HFFc6 (cell line): ENCODE data around the gene HOXD9. TPM values are rescaled to one million over a fixed set of nuclear protein-coding genes. Genes with fewer than 3 reads are reported as not detected.
A peak's percentile ranks its signal among the peaks of the same experiment; 100 is the strongest.

Experiments
- DNase-seq: peaks from one replicate; pipeline ENCODE4 v3.0.0-alpha.2; 2018
- H3K27ac Mint-ChIP-seq: 2 replicates; pipeline ENCODE4 v1.8.0; 2020; ENCODE audit warnings: mild to moderate bottlenecking, mixed read lengths
- H3K27me3 Mint-ChIP-seq: 2 replicates; pipeline ENCODE4 v1.8.0; 2021; ENCODE audit warnings: mild to moderate bottlenecking, moderate library complexity, mixed read lengths; ENCODE audit not compliant: insufficient read depth
- H3K36me3 Mint-ChIP-seq: 2 replicates; pipeline ENCODE4 v1.8.0; 2021; ENCODE audit warnings: low read depth, mixed read lengths
- H3K4me1 Mint-ChIP-seq: 2 replicates; pipeline ENCODE4 v1.8.0; 2020; ENCODE audit warnings: low read depth, mixed read lengths
- H3K4me3 Mint-ChIP-seq: 2 replicates; pipeline ENCODE4 v1.8.0; 2020; ENCODE audit warnings: mild to moderate bottlenecking, moderate library complexity, mixed read lengths
- H3K9me3 Mint-ChIP-seq: 2 replicates; pipeline ENCODE4 v1.8.0; 2020; ENCODE audit warnings: mild to moderate bottlenecking, mixed read lengths
- CTCF ChIP-seq: fragments of 200-600 bp; sonication (generic); IDR thresholded peaks from 2 replicates; pipeline ENCODE4 v1.5.0; 2021; ENCODE audit warnings: antibody characterized with exemption, mild to moderate bottlenecking
- total RNA-seq, 6 experiments: library from RNA; stranded (reverse); fragmentation: NEBNext Ultra II Directional; extraction: Animal tissue kit (Norgen Biotek cat#: 25700); gene quantifications; 2 replicates in 1 of 6; 3 replicates in 5 of 6; pipeline ENCODE4 v1.2.3, GENCODE V29; 2021

HOXD9 gene
- total RNA-seq, 6 experiments from 2014 or later: 2.1 to 2.7 (median 2.4) TPM

- H3K27me3 Mint-ChIP-seq: peaks cover 19% of the 10 kb centered on the region
- H3K36me3 Mint-ChIP-seq: peaks cover 11% of the 10 kb centered on the region; the same call in 1 of the 2 replicates
- no peak for TF ChIP-seq CTCF
- no peak overlapping the region for H3K4me3 Mint-ChIP-seq
- no peak for DNase-seq
- H3K27ac Mint-ChIP-seq: no peak overlapping the region
- no peaks in the 10 kb centered on the region for H3K9me3 Mint-ChIP-seq
- peaks cover 26% of the 10 kb centered on the region for H3K4me1 Mint-ChIP-seq
Observed at GRCh38 chr2:176124947-176125771, 2.6 kb downstream of the HOXD9 start.

DNA sequence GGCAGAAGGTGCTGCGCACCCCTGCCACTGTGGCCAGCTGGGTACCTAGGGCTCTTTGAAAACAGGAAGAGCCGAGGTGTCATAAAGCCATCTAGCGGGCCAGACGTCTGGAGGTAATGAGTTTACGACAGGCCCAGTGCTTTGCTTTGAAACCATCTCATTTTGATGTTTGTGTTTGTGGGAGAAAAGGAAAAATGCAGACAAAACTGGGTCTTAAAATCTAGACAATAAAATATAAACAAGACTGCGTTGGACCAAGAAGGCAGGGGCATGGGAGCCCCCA, 3.2 kb downstream of the HOXD9 start:
- peaks cover 11% of the 10 kb centered on the region; the same call in 1 of the 2 replicates for H3K36me3 Mint-ChIP-seq
- H3K9me3 Mint-ChIP-seq: no peaks in the 10 kb centered on the region
- H3K4me1 Mint-ChIP-seq: peaks cover 27% of the 10 kb centered on the region
- H3K4me3 Mint-ChIP-seq: no peak overlapping the region
- TF ChIP-seq CTCF: no peak
- H3K27ac Mint-ChIP-seq: no peak overlapping the region
- no peak for DNase-seq
- peaks cover 19% of the 10 kb centered on the region for H3K27me3 Mint-ChIP-seq

DNA sequence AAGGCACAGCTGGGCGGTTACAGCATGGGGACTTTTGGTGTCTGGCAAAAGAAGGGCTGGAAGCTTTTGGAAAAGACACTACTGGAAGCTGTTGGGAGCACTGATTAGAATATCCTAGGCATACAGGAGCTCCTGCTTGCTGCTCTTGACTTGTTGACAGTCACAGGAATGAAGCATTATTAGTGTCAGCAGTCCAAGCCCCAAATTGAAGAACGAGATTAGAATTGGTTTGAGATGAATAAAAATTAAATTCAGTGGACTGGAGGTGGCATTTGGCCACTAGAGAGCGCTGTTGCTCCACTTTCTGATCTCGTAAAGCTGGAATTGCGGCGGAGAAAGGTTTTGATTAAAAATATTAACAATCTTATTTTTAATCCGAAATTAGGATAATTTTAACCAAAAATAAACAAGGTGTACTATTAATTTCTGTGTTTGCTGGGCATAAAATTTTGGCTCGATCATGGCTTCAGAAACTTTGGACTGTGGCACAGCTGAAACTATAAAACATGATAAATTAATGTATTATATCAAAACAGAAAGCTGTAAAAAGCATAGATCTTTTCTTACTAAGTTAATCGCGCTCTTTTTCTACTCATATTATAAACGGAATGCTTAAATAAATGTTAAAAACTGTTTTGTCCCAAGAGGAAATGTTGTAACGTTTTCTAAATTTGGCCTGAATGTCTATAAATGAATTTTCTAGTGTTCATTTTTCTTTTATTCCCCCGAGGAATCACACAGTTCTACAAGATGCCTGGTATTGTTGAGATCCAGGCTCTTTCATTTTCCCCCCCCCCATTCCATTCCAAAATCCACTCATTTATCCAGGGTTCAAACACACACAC, 4.6 kb downstream of the HOXD9 start:
- Mint-ChIP-seq H3K27ac (no peak overlapping the region), H3K27me3 (peaks cover 29% of the 10 kb centered on the region), H3K4me1 (peaks cover 41% of the 10 kb centered on the region), H3K36me3 (peaks cover 12% of the 10 kb centered on the region; the same call in 1 of the 2 replicates), H3K4me3 (peak overlapping the region; percentile 71), H3K9me3 (no peaks in the 10 kb centered on the region)
- peak; percentile 99 for TF ChIP-seq CTCF
- no peak for DNase-seq

DNA sequence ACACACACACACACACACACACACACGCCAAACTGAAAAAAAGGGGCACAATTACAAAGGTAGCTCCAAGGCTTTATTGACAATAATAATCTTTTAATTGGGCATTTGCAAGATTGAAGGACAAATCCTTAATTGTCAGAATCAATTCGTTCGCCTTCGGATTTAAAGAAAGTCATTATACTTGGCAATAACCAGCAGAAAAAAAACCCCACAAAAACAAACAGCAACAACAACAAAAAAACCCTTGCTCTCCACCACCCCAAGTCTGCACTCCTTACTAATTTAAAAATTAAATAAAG, 5.2 kb downstream of the HOXD9 start:
- H3K27me3 Mint-ChIP-seq: peaks cover 35% of the 10 kb centered on the region
- peak overlapping the region; percentile 71 for H3K4me3 Mint-ChIP-seq
- no peak overlapping the region for H3K27ac Mint-ChIP-seq

More for the DNA sequence above, 5.2 kb downstream of the HOXD9 start:
- H3K4me1 Mint-ChIP-seq: peaks cover 47% of the 10 kb centered on the region
- H3K36me3 Mint-ChIP-seq: peaks cover 16% of the 10 kb centered on the region; the same call in 1 of the 2 replicates
- H3K9me3 Mint-ChIP-seq: no peaks in the 10 kb centered on the region
- no peak for DNase-seq
- TF ChIP-seq CTCF: no peak
